H1 (cell line): ENCODE results near the gene ASCL5.

Source experiments
- CBX5 ChIP-seq: fragments of 300-800, 300-1000 bp; sonication (generic); IDR thresholded peaks from 2 replicates; pipeline ENCODE4 v1.7.1; 2016; ENCODE audit warnings: antibody characterized with exemption, low read length, low read depth
- CEBPB ChIP-seq: IDR thresholded peaks from 2 replicates; pipeline ENCODE4 v1.6.1; 2012; ENCODE audit warnings: low read depth, low read length
- FOSL1 ChIP-seq: IDR thresholded peaks from 2 replicates; pipeline ENCODE4 v1.6.1; 2011; ENCODE audit warnings: mild to moderate bottlenecking, low read depth, low read length, moderate library complexity; ENCODE audit not compliant: insufficient read depth
- GABPA ChIP-seq: IDR thresholded peaks from 2 replicates; pipeline ENCODE4 v1.6.1; 2011; ENCODE audit warnings: mild to moderate bottlenecking, low read length, moderate library complexity, borderline replicate concordance; ENCODE audit not compliant: insufficient read depth
- JUND ChIP-seq: IDR thresholded peaks from 2 replicates; pipeline ENCODE4 v1.6.1; 2011; ENCODE audit warnings: mild to moderate bottlenecking, improper control_type of control experiment, low read length
- MAX ChIP-seq: IDR thresholded peaks from 2 replicates; pipeline ENCODE4 v1.6.1; 2012; ENCODE audit warnings: inconsistent platforms
- POLR2A ChIP-seq, 2 experiments: IDR thresholded peaks; 1 replicate in 1 of 2; 2 replicates in 1 of 2; pipeline ENCODE4 v1.6.1; 2011; ENCODE audit warnings: low read depth in 2 of 2, low read length in 2 of 2, mild to moderate bottlenecking in 2 of 2; ENCODE audit errors: control extremely low read depth in 1 of 2
- TCF12 ChIP-seq: IDR thresholded peaks from 2 replicates; pipeline ENCODE4 v1.6.1; 2011; ENCODE audit warnings: low read depth, mild to moderate bottlenecking, low read length
- TF ChIP-seq, protein P1 (sequence below), 3 experiments: IDR thresholded peaks; 1 replicate in 2 of 3; 2 replicates in 1 of 3; pipeline versions ENCODE4 v1.5.1 to v1.6.1; 2011; ENCODE audit warnings: low read length in 3 of 3, mild to moderate bottlenecking in 3 of 3, inconsistent platforms in 2 of 3, low read depth in 1 of 3, moderate library complexity in 1 of 3; ENCODE audit not compliant: insufficient read depth in 1 of 3; ENCODE audit errors: control extremely low read depth in 1 of 3
- TF ChIP-seq, protein P2 (sequence below): fragments of 300-600 bp; sonication (generic); IDR thresholded peaks from 2 replicates; pipeline ENCODE4 v1.7.1; 2012; ENCODE audit warnings: low read length, moderate library complexity, mild to moderate bottlenecking, inconsistent platforms; ENCODE audit not compliant: insufficient replicate concordance

DNA sequence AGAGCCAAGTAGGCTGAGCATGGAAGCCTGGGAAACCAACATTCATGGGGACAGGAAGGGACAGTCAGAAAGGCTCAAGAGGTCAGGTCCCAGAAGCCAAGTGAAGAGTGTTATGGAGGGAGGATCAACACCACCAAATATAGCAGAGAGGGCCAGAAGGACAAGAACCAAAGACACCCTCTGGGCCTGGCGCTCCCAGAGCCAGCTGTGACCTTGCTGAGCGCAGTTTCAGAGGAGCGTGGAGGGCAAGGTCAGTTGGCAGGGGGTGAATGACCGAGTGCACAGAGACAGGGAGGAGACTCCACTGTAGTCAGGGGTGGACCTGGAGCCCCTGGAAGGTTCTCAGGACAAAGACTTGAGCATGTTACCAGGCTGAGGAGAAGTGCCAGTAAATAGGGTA, 4.4 kb upstream of the ASCL5 start:
- no peak for TF ChIP-seq JUND
- TF ChIP-seq FOSL1, result no peak
- TF ChIP-seq POLR2A (IDR thresholded peaks at IDR 0.05; ENCODE audit: control extremely low read depth in 1 of 2, low read depth in 2 of 2, low read length in 2 of 2), result no peak
- TF ChIP-seq, protein P1, sequence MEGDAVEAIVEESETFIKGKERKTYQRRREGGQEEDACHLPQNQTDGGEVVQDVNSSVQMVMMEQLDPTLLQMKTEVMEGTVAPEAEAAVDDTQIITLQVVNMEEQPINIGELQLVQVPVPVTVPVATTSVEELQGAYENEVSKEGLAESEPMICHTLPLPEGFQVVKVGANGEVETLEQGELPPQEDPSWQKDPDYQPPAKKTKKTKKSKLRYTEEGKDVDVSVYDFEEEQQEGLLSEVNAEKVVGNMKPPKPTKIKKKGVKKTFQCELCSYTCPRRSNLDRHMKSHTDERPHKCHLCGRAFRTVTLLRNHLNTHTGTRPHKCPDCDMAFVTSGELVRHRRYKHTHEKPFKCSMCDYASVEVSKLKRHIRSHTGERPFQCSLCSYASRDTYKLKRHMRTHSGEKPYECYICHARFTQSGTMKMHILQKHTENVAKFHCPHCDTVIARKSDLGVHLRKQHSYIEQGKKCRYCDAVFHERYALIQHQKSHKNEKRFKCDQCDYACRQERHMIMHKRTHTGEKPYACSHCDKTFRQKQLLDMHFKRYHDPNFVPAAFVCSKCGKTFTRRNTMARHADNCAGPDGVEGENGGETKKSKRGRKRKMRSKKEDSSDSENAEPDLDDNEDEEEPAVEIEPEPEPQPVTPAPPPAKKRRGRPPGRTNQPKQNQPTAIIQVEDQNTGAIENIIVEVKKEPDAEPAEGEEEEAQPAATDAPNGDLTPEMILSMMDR (IDR thresholded peaks at IDR 0.05; ENCODE audit: control extremely low read depth in 1 of 3, insufficient read depth in 1 of 3, low read depth in 1 of 3, low read length in 3 of 3), result no peak
- no peak for TF ChIP-seq CEBPB
- no peak for TF ChIP-seq MAX
- TF ChIP-seq GABPA, result no peak
- TF ChIP-seq, protein P2, sequence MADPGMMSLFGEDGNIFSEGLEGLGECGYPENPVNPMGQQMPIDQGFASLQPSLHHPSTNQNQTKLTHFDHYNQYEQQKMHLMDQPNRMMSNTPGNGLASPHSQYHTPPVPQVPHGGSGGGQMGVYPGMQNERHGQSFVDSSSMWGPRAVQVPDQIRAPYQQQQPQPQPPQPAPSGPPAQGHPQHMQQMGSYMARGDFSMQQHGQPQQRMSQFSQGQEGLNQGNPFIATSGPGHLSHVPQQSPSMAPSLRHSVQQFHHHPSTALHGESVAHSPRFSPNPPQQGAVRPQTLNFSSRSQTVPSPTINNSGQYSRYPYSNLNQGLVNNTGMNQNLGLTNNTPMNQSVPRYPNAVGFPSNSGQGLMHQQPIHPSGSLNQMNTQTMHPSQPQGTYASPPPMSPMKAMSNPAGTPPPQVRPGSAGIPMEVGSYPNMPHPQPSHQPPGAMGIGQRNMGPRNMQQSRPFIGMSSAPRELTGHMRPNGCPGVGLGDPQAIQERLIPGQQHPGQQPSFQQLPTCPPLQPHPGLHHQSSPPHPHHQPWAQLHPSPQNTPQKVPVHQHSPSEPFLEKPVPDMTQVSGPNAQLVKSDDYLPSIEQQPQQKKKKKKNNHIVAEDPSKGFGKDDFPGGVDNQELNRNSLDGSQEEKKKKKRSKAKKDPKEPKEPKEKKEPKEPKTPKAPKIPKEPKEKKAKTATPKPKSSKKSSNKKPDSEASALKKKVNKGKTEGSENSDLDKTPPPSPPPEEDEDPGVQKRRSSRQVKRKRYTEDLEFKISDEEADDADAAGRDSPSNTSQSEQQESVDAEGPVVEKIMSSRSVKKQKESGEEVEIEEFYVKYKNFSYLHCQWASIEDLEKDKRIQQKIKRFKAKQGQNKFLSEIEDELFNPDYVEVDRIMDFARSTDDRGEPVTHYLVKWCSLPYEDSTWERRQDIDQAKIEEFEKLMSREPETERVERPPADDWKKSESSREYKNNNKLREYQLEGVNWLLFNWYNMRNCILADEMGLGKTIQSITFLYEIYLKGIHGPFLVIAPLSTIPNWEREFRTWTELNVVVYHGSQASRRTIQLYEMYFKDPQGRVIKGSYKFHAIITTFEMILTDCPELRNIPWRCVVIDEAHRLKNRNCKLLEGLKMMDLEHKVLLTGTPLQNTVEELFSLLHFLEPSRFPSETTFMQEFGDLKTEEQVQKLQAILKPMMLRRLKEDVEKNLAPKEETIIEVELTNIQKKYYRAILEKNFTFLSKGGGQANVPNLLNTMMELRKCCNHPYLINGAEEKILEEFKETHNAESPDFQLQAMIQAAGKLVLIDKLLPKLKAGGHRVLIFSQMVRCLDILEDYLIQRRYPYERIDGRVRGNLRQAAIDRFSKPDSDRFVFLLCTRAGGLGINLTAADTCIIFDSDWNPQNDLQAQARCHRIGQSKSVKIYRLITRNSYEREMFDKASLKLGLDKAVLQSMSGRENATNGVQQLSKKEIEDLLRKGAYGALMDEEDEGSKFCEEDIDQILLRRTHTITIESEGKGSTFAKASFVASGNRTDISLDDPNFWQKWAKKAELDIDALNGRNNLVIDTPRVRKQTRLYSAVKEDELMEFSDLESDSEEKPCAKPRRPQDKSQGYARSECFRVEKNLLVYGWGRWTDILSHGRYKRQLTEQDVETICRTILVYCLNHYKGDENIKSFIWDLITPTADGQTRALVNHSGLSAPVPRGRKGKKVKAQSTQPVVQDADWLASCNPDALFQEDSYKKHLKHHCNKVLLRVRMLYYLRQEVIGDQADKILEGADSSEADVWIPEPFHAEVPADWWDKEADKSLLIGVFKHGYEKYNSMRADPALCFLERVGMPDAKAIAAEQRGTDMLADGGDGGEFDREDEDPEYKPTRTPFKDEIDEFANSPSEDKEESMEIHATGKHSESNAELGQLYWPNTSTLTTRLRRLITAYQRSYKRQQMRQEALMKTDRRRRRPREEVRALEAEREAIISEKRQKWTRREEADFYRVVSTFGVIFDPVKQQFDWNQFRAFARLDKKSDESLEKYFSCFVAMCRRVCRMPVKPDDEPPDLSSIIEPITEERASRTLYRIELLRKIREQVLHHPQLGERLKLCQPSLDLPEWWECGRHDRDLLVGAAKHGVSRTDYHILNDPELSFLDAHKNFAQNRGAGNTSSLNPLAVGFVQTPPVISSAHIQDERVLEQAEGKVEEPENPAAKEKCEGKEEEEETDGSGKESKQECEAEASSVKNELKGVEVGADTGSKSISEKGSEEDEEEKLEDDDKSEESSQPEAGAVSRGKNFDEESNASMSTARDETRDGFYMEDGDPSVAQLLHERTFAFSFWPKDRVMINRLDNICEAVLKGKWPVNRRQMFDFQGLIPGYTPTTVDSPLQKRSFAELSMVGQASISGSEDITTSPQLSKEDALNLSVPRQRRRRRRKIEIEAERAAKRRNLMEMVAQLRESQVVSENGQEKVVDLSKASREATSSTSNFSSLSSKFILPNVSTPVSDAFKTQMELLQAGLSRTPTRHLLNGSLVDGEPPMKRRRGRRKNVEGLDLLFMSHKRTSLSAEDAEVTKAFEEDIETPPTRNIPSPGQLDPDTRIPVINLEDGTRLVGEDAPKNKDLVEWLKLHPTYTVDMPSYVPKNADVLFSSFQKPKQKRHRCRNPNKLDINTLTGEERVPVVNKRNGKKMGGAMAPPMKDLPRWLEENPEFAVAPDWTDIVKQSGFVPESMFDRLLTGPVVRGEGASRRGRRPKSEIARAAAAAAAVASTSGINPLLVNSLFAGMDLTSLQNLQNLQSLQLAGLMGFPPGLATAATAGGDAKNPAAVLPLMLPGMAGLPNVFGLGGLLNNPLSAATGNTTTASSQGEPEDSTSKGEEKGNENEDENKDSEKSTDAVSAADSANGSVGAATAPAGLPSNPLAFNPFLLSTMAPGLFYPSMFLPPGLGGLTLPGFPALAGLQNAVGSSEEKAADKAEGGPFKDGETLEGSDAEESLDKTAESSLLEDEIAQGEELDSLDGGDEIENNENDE, result no peak
- TF ChIP-seq CBX5, result no peak
- no peak for TF ChIP-seq TCF12
